GM12878 (cell line): ENCODE measurements around the gene A3GALT2. TPM values are rescaled to one million over a fixed set of nuclear protein-coding genes. Genes with fewer than 3 reads are reported as not detected.

ENCODE experiments used
- ATAC-seq: fragments of 200-7000 bp; cut with Tn5 transposase; 3 replicates; pipeline ENCODE4 v1.9.1; 2020; ENCODE audit warnings: mild to moderate bottlenecking, moderate library complexity
- BruUV-seq: library from RNA; stranded (reverse); fragments of 400-500 nt; replicated peaks from 2 replicates; lab custom pipeline; 2021; lab: Mats Ljungman, UMichigan
- CTCF ChIA-PET: fragments of 300-600 bp; sonication (Branson Sonifier 250); formaldehyde crosslinking; extraction: SDS; loops from one replicate; lab custom pipeline; 2021; ENCODE audit warnings: inconsistent platforms; lab: Yijun Ruan, JAX
- POLR2A ChIA-PET: fragments of 350-600 bp; formaldehyde crosslinking; extraction: SDS; loops from one replicate; lab custom pipeline; 2021; ENCODE audit warnings: inconsistent platforms; lab: Charles Lee
- RAD21 ChIA-PET: fragments of 300-600 bp; sonication (Branson Sonifier 250); formaldehyde crosslinking; loops from one replicate; lab custom pipeline; 2023; ENCODE audit warnings: antibody characterized with exemption; ENCODE audit not compliant: unreplicated experiment; lab: Charles Lee
- SMC1A ChIA-PET: fragments of 300-600 bp; sonication (Branson Sonifier 250); formaldehyde crosslinking; loops from one replicate; lab custom pipeline; 2023; ENCODE audit not compliant: unreplicated experiment, uncharacterized antibody; lab: Charles Lee
- DNase-seq: peaks from one replicate; pipeline ENCODE4 v3.0.0-alpha.2; 2011; ENCODE audit warnings: low read depth, low spot score
- FAIRE-seq: peaks from 3 replicates; lab custom pipeline; 2011; peaks lifted over from hg19 to GRCh38; lab: Jason Lieb, UNC
- H2AFZ ChIP-seq: 2 replicates; pipeline ENCODE4 v1.6.0; 2011; ENCODE audit warnings: low read depth, low read length, control low read depth; ENCODE audit not compliant: control insufficient read depth
- H3K27ac ChIP-seq: 2 replicates; pipeline ENCODE4 v1.5.1; 2011; ENCODE audit warnings: control low read depth; ENCODE audit not compliant: control insufficient read depth, insufficient read depth
- H3K27me3 ChIP-seq, 2 experiments: replicated peaks in 1 of 2; 2 replicates each; pipeline versions ENCODE4 v1.6.0 to v1.6.1; 2011; ENCODE audit warnings: low read length in 1 of 2; ENCODE audit not compliant: control insufficient read depth in 2 of 2, insufficient read depth in 2 of 2
- H3K36me3 ChIP-seq, 2 experiments: 2 replicates each; pipeline ENCODE4 v1.5.1; 2011; ENCODE audit warnings: low read length in 1 of 2; ENCODE audit not compliant: control insufficient read depth in 2 of 2, insufficient read depth in 2 of 2
- H3K4me1 ChIP-seq: 2 replicates; pipeline ENCODE4 v1.6.1; 2011; ENCODE audit warnings: mild to moderate bottlenecking, low read length, moderate library complexity, mixed read lengths; ENCODE audit not compliant: control insufficient read depth, insufficient read depth
- H3K4me2 ChIP-seq: 2 replicates; pipeline ENCODE4 v1.6.0; 2011; ENCODE audit warnings: control low read depth; ENCODE audit not compliant: control insufficient read depth, insufficient read depth
- H3K4me3 ChIP-seq: fragments of 200-600 bp; sonication (generic); 2 replicates; pipeline ENCODE4 v1.5.1; 2016
- H3K79me2 ChIP-seq: 2 replicates; pipeline ENCODE4 v1.6.0; 2011; ENCODE audit warnings: low read length; ENCODE audit not compliant: control insufficient read depth, insufficient read depth
- H3K9ac ChIP-seq: 2 replicates; pipeline ENCODE4 v1.8.0; 2011; ENCODE audit warnings: low read length, control low read depth, mixed read lengths; ENCODE audit not compliant: control insufficient read depth, insufficient read depth
- H3K9me3 ChIP-seq: replicated peaks from 3 replicates; pipeline ENCODE4 v1.5.1; 2011; ENCODE audit warnings: mild to moderate bottlenecking, low read length; ENCODE audit not compliant: control insufficient read depth, insufficient read depth
- H4K20me1 ChIP-seq: 2 replicates; pipeline ENCODE4 v1.6.0; 2011; ENCODE audit not compliant: control insufficient read depth, insufficient read depth
- BCLAF1 ChIP-seq: fragments of 450-650 bp; IDR thresholded peaks from 2 replicates; pipeline ENCODE4 v1.6.1; 2017; ENCODE audit warnings: antibody characterized with exemption, mild to moderate bottlenecking, moderate library complexity
- CUX1 ChIP-seq: IDR thresholded peaks from 2 replicates; pipeline ENCODE4 v1.6.1; 2012; ENCODE audit warnings: improper control_type of control experiment, low read depth, low read length; ENCODE audit not compliant: insufficient replicate concordance
- DPF2 ChIP-seq: fragments of 450-650 bp; IDR thresholded peaks from 2 replicates; pipeline ENCODE4 v1.6.1; 2017; ENCODE audit warnings: mild to moderate bottlenecking
- ELK1 ChIP-seq: IDR thresholded peaks from 2 replicates; pipeline ENCODE4 v1.6.1; 2012; ENCODE audit warnings: low read depth, low read length, improper control_type of control experiment
- LARP7 ChIP-seq: fragments of 450-650 bp; IDR thresholded peaks from 2 replicates; pipeline ENCODE4 v1.6.1; 2017; ENCODE audit warnings: mild to moderate bottlenecking
- NRF1 ChIP-seq: conservative IDR thresholded peaks from 2 replicates; pipeline ENCODE4 v1.6.1; 2011; ENCODE audit warnings: mild to moderate bottlenecking, low read depth, low read length, improper control_type of control experiment
- RB1 ChIP-seq: fragments of 450-650 bp; formaldehyde crosslinking; IDR thresholded peaks from 2 replicates; pipeline ENCODE4 v1.6.1; 2017; ENCODE audit warnings: mild to moderate bottlenecking, borderline replicate concordance
- TAF1 ChIP-seq: IDR thresholded peaks from 2 replicates; pipeline ENCODE4 v1.6.1; 2011; ENCODE audit warnings: mild to moderate bottlenecking, low read depth, low read length, borderline replicate concordance
- ZBTB4 ChIP-seq: fragments of 450-650 bp; formaldehyde crosslinking; IDR thresholded peaks from 2 replicates; pipeline ENCODE4 v1.4.0; 2022; ENCODE audit warnings: mild to moderate bottlenecking, moderate library complexity
- WGBS: methylation state at CpG from one replicate; pipeline ENCODE4 v1.1.6; 2016; ENCODE audit warnings: low lambda C conversion rate; ENCODE audit not compliant: insufficient replicate concordance, insufficient coverage; ENCODE audit errors: missing lambda C conversion rate; 5-methylcytosine and 5-hydroxymethylcytosine counted together
- in situ Hi-C: fragments of 300-500 bp; cut with MboI; formaldehyde crosslinking; loops from 9 replicates; pipeline ENCODE4 v1.14.3; 2018; ENCODE audit warnings: mixed read lengths
- intact Hi-C: fragments of 100-400 bp; cut with micrococcal nuclease; formaldehyde crosslinking; loops from one replicate; pipeline ENCODE4 v1.14.2; 2022; ENCODE audit not compliant: unreplicated experiment
- polyA plus RNA-seq, 11 experiments: library from polyadenylated mRNA; depleted of rRNA in 4 of 11; unstranded in 6 of 11; stranded (reverse) in 5 of 11; fragments of >200 nt; fragmentation: Nextera tagmentation in 4 of 11; fragmentation: Illumina TruSeq in 1 of 11; extraction: Ambion mirVana in 4 of 11; extraction: Trizol in 1 of 11; gene quantifications; 1 replicate in 1 of 11; 2 replicates in 10 of 11; pipeline versions ENCODE4 v1.2.1 to v1.2.3, GENCODE V29; 2011 to 2016; ENCODE audit warnings: inconsistent platforms in 2 of 11, missing spikeins in 2 of 11, low read depth in 1 of 11
- total RNA-seq, 4 experiments: library from RNA; depleted of rRNA in 3 of 4; stranded (reverse); fragments of >200 nt in 3 of 4; fragmentation: Illumina TruSeq in 1 of 4; extraction: Trizol in 1 of 4; gene quantifications; 2 replicates each; pipeline versions ENCODE4 v1.2.1 to v1.2.3, GENCODE V29; 2013 to 2021

Gene A3GALT2
- total and polyA plus RNA-seq, 10 of the 15 experiments (the other 5 are each of a cell fraction or from before 2014, with no cell fraction given), result not detected

- intact Hi-C loops (no loop called here), in situ Hi-C loops (no loop called here)
- Histone ChIP-seq H3K36me3 (peaks cover 0 to 6% of the 10 kb centered on the region in 2 experiments; a peak in 2 of 4 replicates), H3K4me1 (no peaks in the 10 kb centered on the region), H3K9me3 (no peaks in the 10 kb centered on the region), H3K27ac (no peak overlapping the region), H2AFZ (no peak overlapping the region), H3K4me3 (no peak overlapping the region), H4K20me1 (no peaks in the 10 kb centered on the region), H3K79me2 (no peaks in the 10 kb centered on the region), H3K9ac (no peak overlapping the region), H3K27me3 (no peaks in the 10 kb centered on the region; a peak in 2 of 4 replicates), H3K4me2 (no peak overlapping the region)
- ChIA-PET SMC1A (interaction anchor here (0.5 kb wide), 1 partner anchor 359 kb away, joined by 3 read pairs; no protein-coding TSS in a partner anchor), POLR2A (no interaction called here), RAD21 (no interaction called here), CTCF (interaction anchor here (1.0 kb wide), 1 partner anchor 24 kb away, joined by 3 read pairs; no protein-coding TSS in a partner anchor)
- BruUV-seq, result no TSS peak
- DNase-seq (no peak), FAIRE-seq (no peak), ATAC-seq (no peak)
- WGBS, result 63% methylated on average over 9 of the region's 9 CpGs
- no peak for TF ChIP-seq BCLAF1
- no peak for TF ChIP-seq NRF1
- no peak for TF ChIP-seq TAF1
- TF ChIP-seq LARP7, result no peak
- no peak for TF ChIP-seq ELK1
- TF ChIP-seq ZBTB4 (CRISPR knock-in tag), result no peak
- no peak for TF ChIP-seq RB1
- no peak for TF ChIP-seq CUX1
- TF ChIP-seq DPF2, result no peak
These were observed 1.5 kb downstream of the A3GALT2 start for GRCh38 chr1:33319186-33319948.
